Kidney (tissue), 14 donors: Measurements from ENCODE around the gene ADGRV1. TPM values are rescaled to one million over a fixed set of nuclear protein-coding genes. Genes with fewer than 3 reads are reported as not detected.
"Not testable (repeated sequence)": the region's sequence is repeated elsewhere in the genome, so short reads cannot be mapped to it uniquely, and the experiment has no call there.

ENCODE experiments used
- DNase-seq, 5 donors: peaks; one replicate each; pipeline ENCODE4 v3.0.0-alpha.2; 2013 to 2020
- FAIRE-seq: peaks from 2 replicates; lab custom pipeline; 2012; peaks lifted over from hg19 to GRCh38; lab: Jason Lieb, UNC
- H3K27ac ChIP-seq, 2 donors: one replicate each; pipeline ENCODE4 v1.7.0; 2013; ENCODE audit warnings: low read depth in 2 of 2, low read length in 2 of 2, inconsistent platforms in 1 of 2
- H3K27me3 ChIP-seq: one replicate; pipeline ENCODE4 v1.7.1; 2013; ENCODE audit warnings: low read length, inconsistent platforms; ENCODE audit not compliant: control insufficient read depth, insufficient read depth
- H3K36me3 ChIP-seq, 3 donors: one replicate each; pipeline versions ENCODE4 v1.7.0 to v1.7.1; 2013; ENCODE audit warnings: low read length in 3 of 3, control low read depth in 1 of 3, inconsistent platforms in 1 of 3; ENCODE audit not compliant: insufficient read depth in 3 of 3, control insufficient read depth in 2 of 3
- H3K4me1 ChIP-seq, 3 donors: one replicate each; pipeline versions ENCODE4 v1.7.0 to v1.7.1; 2013; ENCODE audit warnings: low read length in 3 of 3, inconsistent platforms in 1 of 3, low read depth in 1 of 3; ENCODE audit not compliant: control insufficient read depth in 2 of 3, insufficient read depth in 2 of 3
- H3K4me3 ChIP-seq, 3 donors: one replicate each; pipeline versions ENCODE4 v1.7.0 to v1.8.1; 2013; ENCODE audit warnings: low read length in 3 of 3, control low read depth in 1 of 3, inconsistent platforms in 1 of 3
- H3K9ac ChIP-seq, 3 donors: one replicate each; pipeline versions ENCODE4 v1.7.0 to v1.7.1; 2013; ENCODE audit warnings: low read length in 3 of 3, control low read depth in 1 of 3, inconsistent platforms in 1 of 3
- H3K9me3 ChIP-seq, 3 donors: one replicate each; pipeline versions ENCODE4 v1.7.0 to v1.7.1; 2013; ENCODE audit warnings: low read length in 3 of 3, control low read depth in 1 of 3, inconsistent platforms in 1 of 3; ENCODE audit not compliant: control insufficient read depth in 2 of 3, insufficient read depth in 1 of 3
- CTCF ChIP-seq: IDR thresholded peaks from 3 replicates; pipeline ENCODE4 v1.5.1; 2012; ENCODE audit warnings: mild to moderate bottlenecking, moderate library complexity, borderline replicate concordance; ENCODE audit not compliant: insufficient read depth; ENCODE audit errors: extremely low read depth
- intact Hi-C: fragments of 100-400 bp; cut with DNase I; formaldehyde crosslinking; loops from one replicate; pipeline ENCODE4 v1.11.1; 2022
- polyA plus RNA-seq: library from polyadenylated mRNA; stranded (reverse); fragments of 350-450 nt; fragmentation: Illumina TruSeq; extraction: RNeasy Lipid Tissue Mini Kit (QIAGEN cat#74804); gene quantifications from one replicate; pipeline ENCODE4 v1.2.3, GENCODE V29; 2014; ENCODE audit warnings: low read depth, low replicate concordance; ENCODE audit not compliant: insufficient read depth
- total RNA-seq: library from RNA; stranded (reverse); fragmentation: NEBNext Ultra II Directional; extraction: Animal tissue kit (Norgen Biotek cat#: 25700); gene quantifications from one replicate; pipeline ENCODE4 v1.2.1, GENCODE V29; 2021
- donor health status: control.
- donor health status: control.
- donor health status: control.
- donor health status: control.
- donor health status: control.
- donor health status: DM: yes; HTN: yes; CAD: no.
- donor health status: Normal renal cell carcinoma (clear cell type).

The ADGRV1 gene
- total and polyA plus RNA-seq, 2 donors from 2014 or later, result 7.0 to 7.3 TPM

- Histone ChIP-seq H3K4me3 (no peak overlapping the region), H3K27ac (no peak overlapping the region), H3K9ac (no peak overlapping the region), H3K27me3 (no peaks in the 10 kb centered on the region), H3K36me3 (no peaks in the 10 kb centered on the region), H3K9me3 (no peaks in the 10 kb centered on the region), H3K4me1 (no peaks in the 10 kb centered on the region)
- DNase-seq (no peak), FAIRE-seq (no peak)
- TF ChIP-seq CTCF, result no peak
- intact Hi-C loops, result no loop called here
Observed at GRCh38 chr5:91033370-91033769, 474.8 kb downstream of the ADGRV1 start.

- intact Hi-C loops, result no loop called here
- TF ChIP-seq CTCF, result no peak
Observed at GRCh38 chr5:91038180-91038808, 479.7 kb downstream of the ADGRV1 start.

GRCh38 chr5:91041132-91041531 is 482.5 kb downstream of the ADGRV1 start:
- H3K27ac ChIP-seq, DNase-seq, H3K9ac ChIP-seq, H3K36me3 ChIP-seq, H3K27me3 ChIP-seq, H3K4me1 ChIP-seq, intact Hi-C loops, FAIRE-seq, H3K4me3 ChIP-seq, H3K9me3 ChIP-seq: not testable (repeated sequence)

More at GRCh38 chr5:91038180-91038808, 479.7 kb downstream of the ADGRV1 start:
- H3K4me3 ChIP-seq, result no peak overlapping the region
- no peak overlapping the region for H3K27ac ChIP-seq
- H3K27me3 ChIP-seq, result no peaks in the 10 kb centered on the region
- H3K9me3 ChIP-seq, result no peaks in the 10 kb centered on the region
- no peaks in the 10 kb centered on the region for H3K36me3 ChIP-seq
- H3K9ac ChIP-seq, result no peak overlapping the region
- H3K4me1 ChIP-seq, result no peaks in the 10 kb centered on the region
- no peak for FAIRE-seq
- DNase-seq, result no peak

DNA sequence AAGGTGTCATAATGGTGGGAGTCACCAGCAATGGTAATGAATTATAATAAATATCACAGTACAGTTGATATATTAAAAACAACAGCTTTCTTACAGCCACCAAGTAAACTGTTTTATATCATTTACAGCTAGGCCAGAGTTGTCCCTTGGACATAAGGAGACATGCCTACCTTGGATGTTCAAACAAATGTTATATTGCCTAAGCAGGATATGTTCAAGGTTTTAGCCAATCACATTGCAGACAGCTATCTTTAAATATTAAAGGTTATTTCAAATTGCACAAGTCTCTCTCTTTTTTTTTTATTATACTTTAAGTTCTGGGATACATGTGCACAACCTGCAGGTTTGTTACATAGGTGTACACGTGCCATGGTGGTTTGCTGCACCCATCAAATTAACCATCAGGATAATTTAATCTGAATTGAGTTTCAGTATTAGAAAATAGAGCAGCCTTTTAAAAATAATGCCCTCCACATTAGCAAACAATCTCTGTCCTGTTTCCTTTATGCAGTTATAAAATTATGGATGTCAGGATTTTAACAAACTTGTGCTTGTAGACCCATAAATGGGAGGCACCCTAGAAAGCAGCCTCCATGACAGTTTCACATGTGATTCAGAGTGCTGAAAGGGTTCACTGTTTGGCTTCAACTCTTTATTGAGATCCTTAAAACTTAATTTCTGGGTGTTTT is 483.8 kb downstream of the ADGRV1 start:
- no peaks in the 10 kb centered on the region for H3K36me3 ChIP-seq
- H3K4me1 ChIP-seq, result no peaks in the 10 kb centered on the region
- no peaks in the 10 kb centered on the region for H3K9me3 ChIP-seq
- intact Hi-C loops, result no loop called here
- DNase-seq, result no peak
- H3K9ac ChIP-seq, result no peak overlapping the region
- FAIRE-seq, result no peak
- H3K27ac ChIP-seq, result no peak overlapping the region
- H3K27me3 ChIP-seq, result no peaks in the 10 kb centered on the region
- no peak overlapping the region for H3K4me3 ChIP-seq
- TF ChIP-seq CTCF, result no peak
